Dermis microvascular lymphatic vessel endothelial cell (primary cell): ENCODE data around the gene S100A1. TPM values are rescaled to one million over a fixed set of nuclear protein-coding genes. Genes with fewer than 3 reads are reported as not detected.
A peak's percentile ranks its signal among the peaks of the same experiment; 100 is the strongest.

Experiments
- DNase-seq, 2 donors: peaks; one replicate each; pipeline versions ENCODE4 v3.0.0 to v3.0.0-alpha.2; 2010; ENCODE audit warnings: low read depth in 2 of 2
- total RNA-seq: library from RNA; depleted of rRNA; stranded (reverse); fragments of >200 nt; gene quantifications from 2 replicates; pipeline ENCODE4 v1.2.1, GENCODE V29; 2014

S100A1 gene
- total RNA-seq, 1 donor from 2014 or later = not detected

- DNase-seq = peak in 1 of 2 donors; percentile 52
Observed at GRCh38 chr1:153610334-153610733, 17.9 kb upstream of the S100A1 start.

- no peak for DNase-seq
Observed at GRCh38 chr1:153610811-153611301, 17.4 kb upstream of the S100A1 start.

- DNase-seq = no peak
Observed at GRCh38 chr1:153611356-153611755, 16.9 kb upstream of the S100A1 start.

GRCh38 chr1:153612111-153612754 is 16.0 kb upstream of the S100A1 start:
- no peak for DNase-seq

- no peak for DNase-seq
Observed at GRCh38 chr1:153612755-153613331, 15.4 kb upstream of the S100A1 start, which contains the start of gene S100A16. TSS of gene S100A16 (minus strand) at chr1:153613137. CDS start at chr1:153608151, 4,986 bp downstream.

GRCh38 chr1:153613406-153613805 is 14.8 kb upstream of the S100A1 start:
- no peak for DNase-seq

GRCh38 chr1:153614189-153614900 is 13.9 kb upstream of the S100A1 start:
- no peak for DNase-seq

GRCh38 chr1:153614906-153615305 is 13.3 kb upstream of the S100A1 start:
- DNase-seq = no peak

GRCh38 chr1:153615406-153615805 is 12.8 kb upstream of the S100A1 start:
- no peak for DNase-seq

GRCh38 chr1:153616144-153616916 is 11.9 kb upstream of the S100A1 start, which contains the start of gene S100A14:
TSS of gene S100A14 (minus strand) at chr1:153616325. CDS start at chr1:153615858, 467 bp downstream.
- no peak for DNase-seq

GRCh38 chr1:153616917-153617311 is 11.3 kb upstream of the S100A1 start:
- DNase-seq = no peak

- DNase-seq = peak in 1 of 2 donors; percentile 46
Observed at GRCh38 chr1:153617663-153618062, 10.6 kb upstream of the S100A1 start.

GRCh38 chr1:153619171-153619570 is 9.1 kb upstream of the S100A1 start:
- DNase-seq = no peak

GRCh38 chr1:153623101-153623500 is 5.1 kb upstream of the S100A1 start:
- DNase-seq = no peak

- no peak for DNase-seq
Observed at GRCh38 chr1:153624965-153625611, 3.1 kb upstream of the S100A1 start.

- no peak for DNase-seq
Observed at GRCh38 chr1:153626477-153626903, 1.7 kb upstream of the S100A1 start.

- peak; percentile 58 to 97 for DNase-seq
Observed at GRCh38 chr1:153626904-153627714, 1.1 kb upstream of the S100A1 start, which contains the start of gene S100A13. TSS of gene S100A13 (minus strand) at chr1:153627505. CDS start at chr1:153626472, 1,033 bp downstream.

- no peak for DNase-seq
Observed at GRCh38 chr1:153628638-153629342, 556 bp downstream of the S100A1 start.

- DNase-seq = no peak
Observed at GRCh38 chr1:153629343-153629665, 1.1 kb downstream of the S100A1 start.

GRCh38 chr1:153629971-153630370 is 1.7 kb downstream of the S100A1 start:
- no peak for DNase-seq
